ENCODE measurements around the gene ROBO4.

Gene ROBO4

GRCh38 chr11:124897674-124898262 lies at the start of gene ROBO4:
ROBO4 (minus strand) TSS chr11:124897865; CDS start chr11:124897795, 70 bp downstream.
- no peak for DNase-seq (ENCODE audit: low read depth in 2 of 2)

GRCh38 chr11:124946735-124947141 lies 49.1 kb upstream of the ROBO4 start:
- no peak for DNase-seq (ENCODE audit: low read depth in 2 of 2)

GRCh38 chr11:124945826-124946225 lies 48.2 kb upstream of the ROBO4 start:
- DNase-seq (ENCODE audit: low read depth in 2 of 2): no peak

- DNase-seq (ENCODE audit: low read depth in 2 of 2): no peak
Measured at GRCh38 chr11:124944565-124944964, 46.9 kb upstream of the ROBO4 start.

GRCh38 chr11:124943741-124944140 lies 46.1 kb upstream of the ROBO4 start:
- DNase-seq (ENCODE audit: low read depth in 2 of 2): no peak

- no peak for DNase-seq (ENCODE audit: low read depth in 2 of 2)
Measured at GRCh38 chr11:124943254-124943616, 45.6 kb upstream of the ROBO4 start.

GRCh38 chr11:124942466-124943253 lies 45.0 kb upstream of the ROBO4 start:
- DNase-seq (ENCODE audit: low read depth in 2 of 2): no peak

- no peak for DNase-seq (ENCODE audit: low read depth in 2 of 2)
Measured at GRCh38 chr11:124941703-124942102, 44.0 kb upstream of the ROBO4 start.

- DNase-seq (ENCODE audit: low read depth in 2 of 2): no peak
Measured at GRCh38 chr11:124938970-124939369, 41.3 kb upstream of the ROBO4 start.

- DNase-seq (ENCODE audit: low read depth in 2 of 2): no peak
Measured at GRCh38 chr11:124938206-124938765, 40.6 kb upstream of the ROBO4 start.

GRCh38 chr11:124937336-124937935 lies 39.8 kb upstream of the ROBO4 start:
- no peak for DNase-seq (ENCODE audit: low read depth in 2 of 2)

- no peak for DNase-seq (ENCODE audit: low read depth in 2 of 2)
Measured at GRCh38 chr11:124935548-124936514, 38.2 kb upstream of the ROBO4 start, which contains the start of gene HEPACAM. HEPACAM (minus strand) TSS chr11:124936047; CDS start chr11:124936006, 41 bp downstream.

GRCh38 chr11:124934862-124935547 lies 37.3 kb upstream of the ROBO4 start:
- DNase-seq (ENCODE audit: low read depth in 2 of 2): no peak

GRCh38 chr11:124930799-124931198 lies 33.1 kb upstream of the ROBO4 start:
- DNase-seq (ENCODE audit: low read depth in 2 of 2): no peak

- no peak for DNase-seq (ENCODE audit: low read depth in 2 of 2)
Measured at GRCh38 chr11:124928942-124929665, 31.4 kb upstream of the ROBO4 start.

GRCh38 chr11:124923296-124923695 lies 25.6 kb upstream of the ROBO4 start:
- DNase-seq (ENCODE audit: low read depth in 2 of 2): no peak

- DNase-seq (ENCODE audit: low read depth in 2 of 2): no peak
Measured at GRCh38 chr11:124922831-124923230, 25.2 kb upstream of the ROBO4 start.

GRCh38 chr11:124920870-124921609 lies 23.4 kb upstream of the ROBO4 start:
- peak; percentile 57 to 70 for DNase-seq (ENCODE audit: low read depth in 2 of 2)

- DNase-seq (ENCODE audit: low read depth in 2 of 2): no peak
Measured at GRCh38 chr11:124920356-124920755, 22.7 kb upstream of the ROBO4 start.
